ENCODE data around the gene PDZD11. TPM values are rescaled to one million over a fixed set of nuclear protein-coding genes. Genes with fewer than 3 reads are reported as not detected.
"Not testable (repeated sequence)": the region's sequence is repeated elsewhere in the genome, so short reads cannot be mapped to it uniquely, and the experiment has no call there.

Gene PDZD11
- total and polyA plus RNA-seq, 2 donors from 2014 or later: 31.3 to 74.6 TPM

DNA sequence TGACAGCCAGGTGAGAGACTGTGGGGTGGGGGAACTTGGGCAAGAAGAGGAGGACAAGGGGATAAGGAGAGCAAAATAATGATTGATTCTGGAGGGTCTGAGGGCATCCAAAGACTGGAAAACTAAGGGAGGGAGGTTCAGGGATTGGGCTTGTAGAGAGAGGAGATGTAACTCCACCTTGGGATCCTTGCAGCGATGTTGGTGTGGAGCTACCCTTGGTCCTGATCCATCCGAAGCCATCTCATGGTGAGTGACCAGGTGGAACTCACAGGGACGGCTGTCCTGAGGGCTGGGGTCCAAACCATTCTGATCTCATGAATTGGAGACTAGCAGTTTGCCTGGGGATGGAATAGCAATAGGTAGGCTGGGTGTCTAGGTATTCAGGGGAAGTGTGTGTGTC is 9.2 kb downstream of the PDZD11 start:
- H3K4me3 ChIP-seq (ENCODE audit: low read length in 3 of 3): no peak overlapping the region
- no peaks in the 10 kb centered on the region for H3K36me3 ChIP-seq (ENCODE audit: control insufficient read depth in 2 of 3, insufficient read depth in 3 of 3, low read length in 3 of 3)
- H3K27ac ChIP-seq (ENCODE audit: low read depth in 2 of 2, low read length in 2 of 2): no peak overlapping the region
- no peaks in the 10 kb centered on the region for H3K4me1 ChIP-seq (ENCODE audit: control insufficient read depth in 2 of 3, insufficient read depth in 2 of 3, low read depth in 1 of 3, low read length in 3 of 3)
- intact Hi-C loops (cut with DNase I): no loop called here
- no peak overlapping the region for H3K9ac ChIP-seq (ENCODE audit: low read length in 3 of 3)
- DNase-seq: no peak
- FAIRE-seq: no peak
- H3K27me3 ChIP-seq (ENCODE audit: control insufficient read depth, insufficient read depth, low read length): no peaks in the 10 kb centered on the region
- H3K9me3 ChIP-seq (ENCODE audit: control insufficient read depth in 2 of 3, insufficient read depth in 1 of 3, low read length in 3 of 3): no peaks in the 10 kb centered on the region
- TF ChIP-seq, protein P1, sequence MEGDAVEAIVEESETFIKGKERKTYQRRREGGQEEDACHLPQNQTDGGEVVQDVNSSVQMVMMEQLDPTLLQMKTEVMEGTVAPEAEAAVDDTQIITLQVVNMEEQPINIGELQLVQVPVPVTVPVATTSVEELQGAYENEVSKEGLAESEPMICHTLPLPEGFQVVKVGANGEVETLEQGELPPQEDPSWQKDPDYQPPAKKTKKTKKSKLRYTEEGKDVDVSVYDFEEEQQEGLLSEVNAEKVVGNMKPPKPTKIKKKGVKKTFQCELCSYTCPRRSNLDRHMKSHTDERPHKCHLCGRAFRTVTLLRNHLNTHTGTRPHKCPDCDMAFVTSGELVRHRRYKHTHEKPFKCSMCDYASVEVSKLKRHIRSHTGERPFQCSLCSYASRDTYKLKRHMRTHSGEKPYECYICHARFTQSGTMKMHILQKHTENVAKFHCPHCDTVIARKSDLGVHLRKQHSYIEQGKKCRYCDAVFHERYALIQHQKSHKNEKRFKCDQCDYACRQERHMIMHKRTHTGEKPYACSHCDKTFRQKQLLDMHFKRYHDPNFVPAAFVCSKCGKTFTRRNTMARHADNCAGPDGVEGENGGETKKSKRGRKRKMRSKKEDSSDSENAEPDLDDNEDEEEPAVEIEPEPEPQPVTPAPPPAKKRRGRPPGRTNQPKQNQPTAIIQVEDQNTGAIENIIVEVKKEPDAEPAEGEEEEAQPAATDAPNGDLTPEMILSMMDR (IDR thresholded peaks at IDR 0.05; ENCODE audit: borderline replicate concordance, extremely low read depth, insufficient read depth): no peak

DNA sequence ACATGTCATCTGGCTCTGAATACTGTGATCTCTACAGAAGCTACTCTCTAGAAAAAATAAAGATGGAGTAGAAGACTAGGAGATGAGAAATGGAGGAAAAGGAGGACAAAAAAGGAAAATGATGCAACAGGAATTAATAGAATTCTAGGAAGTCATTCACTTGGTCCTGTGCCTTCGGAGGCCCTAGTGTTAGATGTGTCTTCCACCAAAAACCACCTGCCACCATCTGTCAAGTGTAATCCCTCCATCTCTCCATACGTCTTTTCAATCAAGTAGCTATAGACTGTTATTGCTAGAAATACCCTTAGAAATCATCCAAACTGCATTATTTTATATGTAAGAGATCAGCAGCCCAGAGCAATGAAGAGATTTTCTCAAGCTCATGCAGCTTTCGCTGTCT is 10.6 kb downstream of the PDZD11 start:
- TF ChIP-seq, protein P1 (IDR thresholded peaks at IDR 0.05; ENCODE audit: borderline replicate concordance, extremely low read depth, insufficient read depth): no peak
- Histone ChIP-seq H3K27me3 (ENCODE audit: control insufficient read depth, insufficient read depth, low read length) (no peaks in the 10 kb centered on the region), H3K9me3 (ENCODE audit: control insufficient read depth in 2 of 3, insufficient read depth in 1 of 3, low read length in 3 of 3) (no peaks in the 10 kb centered on the region), H3K4me3 (ENCODE audit: low read length in 3 of 3) (no peak overlapping the region), H3K9ac (ENCODE audit: low read length in 3 of 3) (no peak overlapping the region), H3K4me1 (ENCODE audit: control insufficient read depth in 2 of 3, insufficient read depth in 2 of 3, low read depth in 1 of 3, low read length in 3 of 3) (no peaks in the 10 kb centered on the region), H3K27ac (ENCODE audit: low read depth in 2 of 2, low read length in 2 of 2) (no peak overlapping the region), H3K36me3 (ENCODE audit: control insufficient read depth in 2 of 3, insufficient read depth in 3 of 3, low read length in 3 of 3) (no peaks in the 10 kb centered on the region)
- no peak for DNase-seq
- no peak for FAIRE-seq
- intact Hi-C loops (cut with DNase I): no loop called here

DNA sequence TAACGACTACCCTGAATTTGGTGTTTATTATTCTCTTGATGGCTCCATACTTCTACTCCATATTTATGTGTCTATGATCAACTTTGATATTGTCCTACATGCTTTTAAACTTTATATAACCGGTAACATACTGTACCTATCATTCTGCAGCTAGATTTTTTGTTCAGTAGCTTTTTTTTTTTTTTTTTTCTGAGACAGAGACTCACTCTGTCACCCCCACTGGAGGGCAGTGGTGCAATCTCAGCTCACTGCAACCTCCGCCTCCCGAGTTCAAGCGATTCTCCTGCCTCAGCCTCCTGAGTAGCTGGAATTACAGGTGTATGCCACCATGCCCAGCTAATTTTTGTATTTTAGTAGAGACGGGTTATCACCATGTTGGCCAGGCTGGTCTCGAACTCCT is 15.7 kb downstream of the PDZD11 start:
- H3K9me3 ChIP-seq (ENCODE audit: control insufficient read depth in 2 of 3, insufficient read depth in 1 of 3, low read length in 3 of 3); DNase-seq; H3K36me3 ChIP-seq (ENCODE audit: control insufficient read depth in 2 of 3, insufficient read depth in 3 of 3, low read length in 3 of 3); H3K27ac ChIP-seq (ENCODE audit: low read depth in 2 of 2, low read length in 2 of 2); H3K4me1 ChIP-seq (ENCODE audit: control insufficient read depth in 2 of 3, insufficient read depth in 2 of 3, low read depth in 1 of 3, low read length in 3 of 3); intact Hi-C loops (cut with DNase I); H3K4me3 ChIP-seq (ENCODE audit: low read length in 3 of 3); H3K27me3 ChIP-seq (ENCODE audit: control insufficient read depth, insufficient read depth, low read length); FAIRE-seq; H3K9ac ChIP-seq (ENCODE audit: low read length in 3 of 3): not testable (repeated sequence)

DNA sequence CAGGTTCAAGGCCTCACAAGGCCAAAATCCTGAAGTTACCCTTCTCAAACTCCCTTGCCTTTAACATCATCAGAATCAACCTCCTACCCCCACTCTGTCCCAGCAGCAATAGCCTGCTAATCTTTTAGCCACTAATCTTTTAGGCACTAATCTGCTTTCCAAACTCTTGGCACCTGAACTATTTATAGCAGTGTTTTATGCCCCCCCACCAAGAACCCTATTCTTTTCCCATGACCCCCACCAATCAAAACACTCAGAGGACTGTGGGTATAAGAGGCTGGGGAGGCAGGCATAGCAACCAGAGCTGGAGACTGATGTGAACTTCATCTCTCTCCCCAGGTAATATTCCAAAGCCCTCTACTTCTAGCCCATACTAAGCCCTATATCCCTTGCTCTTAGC is 21.7 kb downstream of the PDZD11 start, which contains the start of gene ARR3:
ARR3 (plus strand) TSS at position 301 of the 400 bp plus-strand sequence. CDS start 1,052 bp downstream, outside the sequence.
- H3K9me3 ChIP-seq (ENCODE audit: control insufficient read depth in 2 of 3, insufficient read depth in 1 of 3, low read length in 3 of 3): no peaks in the 10 kb centered on the region
- no peaks in the 10 kb centered on the region for H3K27me3 ChIP-seq (ENCODE audit: control insufficient read depth, insufficient read depth, low read length)
- intact Hi-C loops (cut with DNase I): no loop called here
- H3K4me3 ChIP-seq (ENCODE audit: low read length in 3 of 3): no peak within 1 kb of the TSS
- no peak for FAIRE-seq
- no peak within 1 kb of the TSS for H3K27ac ChIP-seq (ENCODE audit: low read depth in 2 of 2, low read length in 2 of 2)
- no peaks in the 10 kb centered on the region for H3K36me3 ChIP-seq (ENCODE audit: control insufficient read depth in 2 of 3, insufficient read depth in 3 of 3, low read length in 3 of 3)
- H3K4me1 ChIP-seq (ENCODE audit: control insufficient read depth in 2 of 3, insufficient read depth in 2 of 3, low read depth in 1 of 3, low read length in 3 of 3): no peaks in the 10 kb centered on the region
- no peak within 1 kb of the TSS for H3K9ac ChIP-seq (ENCODE audit: low read length in 3 of 3)
- DNase-seq: no peak
- TF ChIP-seq, protein P1 (IDR thresholded peaks at IDR 0.05; ENCODE audit: borderline replicate concordance, extremely low read depth, insufficient read depth): no peak

Data from kidney (tissue), 14 donors.